Hematopoietic multipotent progenitor cell (in vitro differentiated cells): ENCODE data around the gene GLRA1. TPM values are rescaled to one million over a fixed set of nuclear protein-coding genes. Genes with fewer than 3 reads are reported as not detected.
A peak's percentile ranks its signal among the peaks of the same experiment; 100 is the strongest.

ENCODE experiments used
- DNase-seq, 3 donors: peaks; one replicate each; pipeline ENCODE4 v3.0.0-alpha.2; 2011 to 2015; ENCODE audit warnings: low read depth in 2 of 3, low spot score in 2 of 3
- small RNA-seq: library from RNA; depleted of rRNA; stranded (forward); fragments of <200 nt; gene quantifications from one replicate; pipeline ENCODE3, GENCODE V24; 2012
- total RNA-seq: library from RNA; depleted of rRNA; stranded (reverse); fragments of >200 nt; gene quantifications from one replicate; pipeline ENCODE4 v1.2.3, GENCODE V29; 2012

Gene GLRA1
- total RNA-seq, 1 donor = not detected

GRCh38 chr5:151780348-151780747 lies 144.3 kb downstream of the GLRA1 start:
- DNase-seq = no peak

- DNase-seq = no peak
Observed at GRCh38 chr5:151779531-151780125, 145.0 kb downstream of the GLRA1 start.

- no peak for DNase-seq
Observed at GRCh38 chr5:151775025-151775606, 149.5 kb downstream of the GLRA1 start.

GRCh38 chr5:151773951-151774350 lies 150.7 kb downstream of the GLRA1 start:
- DNase-seq = no peak

GRCh38 chr5:151772846-151773561 lies 151.6 kb downstream of the GLRA1 start:
- DNase-seq = peak in 1 of 3 donors; percentile 9

Small RNAs within 50 kb of the gene (small RNA-seq; reads per million reads assigned to genes)
- gene RNA5SP198 = not detected

Other genes starting within 250 kb of the GLRA1 start
- 112 TPM for gene SPARC, start 237.9 kb downstream of the GLRA1 start, total RNA-seq
- 74.3 TPM for gene ATOX1, start 166.2 kb downstream of the GLRA1 start, total RNA-seq
- gene G3BP1, start 152.9 kb downstream of the GLRA1 start, total RNA-seq = 78.6 TPM